Measurements from ENCODE around the gene EML4. TPM values are rescaled to one million over a fixed set of nuclear protein-coding genes. Genes with fewer than 3 reads are reported as not detected.
A peak's percentile ranks its signal among the peaks of the same experiment; 100 is the strongest.

EML4 gene
- total and polyA plus RNA-seq, 10 donors: 25.4 to 176 (median 88.2) TPM

DNA sequence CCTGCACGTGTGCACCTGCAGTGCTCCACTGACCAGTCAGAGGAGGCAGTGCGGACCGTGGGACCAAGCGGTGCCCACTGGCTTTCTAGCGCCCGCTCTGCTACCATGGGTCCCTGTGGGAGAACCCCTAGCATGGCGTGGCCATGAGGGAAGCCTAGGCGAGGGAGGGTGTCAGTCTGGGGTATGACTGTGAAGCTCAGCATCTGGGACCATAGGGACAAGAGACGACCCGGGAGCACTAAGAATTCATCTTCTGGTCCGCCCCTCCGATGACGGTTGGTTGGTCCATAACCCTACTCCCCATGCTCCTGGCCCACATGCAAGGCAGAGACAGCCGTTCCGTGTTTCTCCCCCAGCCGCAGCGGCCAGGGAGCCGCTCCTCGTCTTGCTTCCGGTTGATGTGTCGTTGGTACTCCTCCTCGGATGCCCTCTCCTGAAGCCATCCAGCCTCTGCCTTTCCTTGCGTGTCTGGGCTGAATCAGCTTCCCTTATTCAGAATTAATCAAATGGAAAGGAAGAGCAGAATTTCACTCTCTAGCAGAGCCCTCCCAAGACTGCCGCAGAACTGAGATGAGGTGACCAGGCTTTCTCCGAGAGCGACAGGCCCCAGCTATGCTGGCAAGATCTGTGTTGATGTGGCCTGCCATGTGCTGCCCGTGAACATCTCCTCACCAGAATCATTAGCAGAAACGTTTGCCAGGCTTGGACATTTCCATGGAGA, 168.9 kb downstream of the EML4 start:
- no peak for DNase-seq
- H3K27ac ChIP-seq: no peak overlapping the region
- peaks cover 0 to 90% (median 38%) of the 10 kb centered on the region in 6 donors for H3K36me3 ChIP-seq
- intact Hi-C loops (cut with DNase I; ENCODE audit: low total_unique reads): no loop called here
- TF ChIP-seq POLR2A (IDR thresholded peaks at IDR 0.05) (no peak), POLR2AphosphoS5 (IDR thresholded peaks at IDR 0.05) (peak; percentile 10 to 69 (median 31))
- no peak overlapping the region for H3K4me3 ChIP-seq
- H3K9me3 ChIP-seq: no peaks in the 10 kb centered on the region
- 95 to 98% (median 96%) methylated on average over 28 of the region's 28 CpGs for WGBS, 5 donors
- peaks cover 0 to 13% (median 8%) of the 10 kb centered on the region in 6 donors for H3K4me1 ChIP-seq
- no peaks in the 10 kb centered on the region for H3K27me3 ChIP-seq (replicated peaks in 1 of 7)

GRCh38 chr2:42338567-42339190, 169.5 kb downstream of the EML4 start:
- intact Hi-C loops (cut with DNase I; ENCODE audit: low total_unique reads): no loop called here
- TF ChIP-seq POLR2AphosphoS5 (IDR thresholded peaks at IDR 0.05) (peak in 1 of 3 donors; percentile 12), POLR2A (IDR thresholded peaks at IDR 0.05) (no peak)
- WGBS, 5 donors: 92 to 94% (median 93%) methylated on average over 13 of the region's 13 CpGs

DNA sequence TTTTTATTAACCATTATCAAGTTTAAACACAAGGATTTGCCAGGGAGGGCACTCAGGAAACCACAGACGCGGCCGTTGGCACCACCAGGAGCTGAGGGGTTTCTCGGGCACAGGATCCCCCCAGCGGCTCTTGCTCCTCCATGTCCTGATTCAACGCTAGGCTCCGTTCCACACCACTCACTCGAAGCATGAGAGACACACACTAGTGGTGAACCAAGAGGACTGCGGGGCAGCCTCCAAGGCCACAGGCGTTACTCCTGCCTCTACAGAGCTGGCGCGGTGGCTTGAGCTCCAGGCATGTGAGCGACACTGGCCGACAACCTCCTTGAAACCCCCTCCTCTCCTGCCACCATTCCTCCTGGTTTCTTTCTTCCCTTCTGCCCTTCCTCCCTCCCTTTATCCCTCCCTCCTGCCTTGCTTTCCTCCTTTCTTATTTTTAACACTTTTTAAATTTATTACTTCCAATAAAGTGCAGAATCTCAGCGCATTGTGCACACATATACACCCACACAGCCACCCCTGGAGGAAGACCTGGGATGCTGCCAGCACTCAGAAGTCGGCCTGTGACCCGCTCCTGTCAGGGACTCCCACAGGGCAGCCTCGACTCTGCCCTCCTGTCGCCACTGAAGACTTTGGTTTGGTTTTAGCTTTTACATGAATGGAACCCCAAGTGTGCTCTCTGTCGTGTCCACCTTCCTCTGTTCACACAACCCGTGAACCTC, 170.2 kb downstream of the EML4 start:
- H3K4me1 ChIP-seq: peaks cover 0 to 15% (median 9%) of the 10 kb centered on the region in 6 donors
- H3K27me3 ChIP-seq (replicated peaks in 1 of 7): no peaks in the 10 kb centered on the region
- TF ChIP-seq CTCF (IDR thresholded peaks at IDR 0.05 in 8 of 11, conservative IDR thresholded peaks at IDR 0.05 in 3 of 11) (no peak), POLR2AphosphoS5 (IDR thresholded peaks at IDR 0.05) (peak in 2 of 3 donors; percentile 10 to 52)
- no peak for DNase-seq
- no peak overlapping the region for H3K27ac ChIP-seq
- no peaks in the 10 kb centered on the region for H3K9me3 ChIP-seq
- H3K36me3 ChIP-seq: peaks cover 0 to 88% (median 25%) of the 10 kb centered on the region in 6 donors
- 86 to 91% (median 87%) methylated on average over 21 of the region's 21 CpGs for WGBS, 5 donors
- H3K4me3 ChIP-seq: no peak overlapping the region
- intact Hi-C loops (cut with DNase I; ENCODE audit: low total_unique reads): no loop called here

More at GRCh38 chr2:42338567-42339190, 169.5 kb downstream of the EML4 start:
- H3K9me3 ChIP-seq: no peaks in the 10 kb centered on the region
- no peaks in the 10 kb centered on the region for H3K27me3 ChIP-seq (replicated peaks in 1 of 7)
- H3K4me1 ChIP-seq: peaks cover 0 to 15% (median 9%) of the 10 kb centered on the region in 6 donors
- no peak overlapping the region for H3K27ac ChIP-seq
- H3K4me3 ChIP-seq: no peak overlapping the region
- DNase-seq: no peak
- peaks cover 0 to 90% (median 31%) of the 10 kb centered on the region in 6 donors for H3K36me3 ChIP-seq

- H3K9me3 ChIP-seq: no peaks in the 10 kb centered on the region
- H3K4me1 ChIP-seq: peaks cover 0 to 15% (median 9%) of the 10 kb centered on the region in 6 donors
- H3K27me3 ChIP-seq (replicated peaks in 1 of 7): no peaks in the 10 kb centered on the region
- DNase-seq: no peak
- no peak overlapping the region for H3K27ac ChIP-seq
- H3K36me3 ChIP-seq: peaks cover 0 to 88% (median 21%) of the 10 kb centered on the region in 6 donors
- intact Hi-C loops (cut with DNase I; ENCODE audit: low total_unique reads): no loop called here
- WGBS, 5 donors: 84 to 94% (median 90%) methylated on average over 21 to 23 of the region's 23 CpGs
- TF ChIP-seq CTCF (IDR thresholded peaks at IDR 0.05 in 8 of 11, conservative IDR thresholded peaks at IDR 0.05 in 3 of 11) (no peak), POLR2AphosphoS5 (IDR thresholded peaks at IDR 0.05) (peak in 2 of 3 donors; percentile 31 to 62)
- H3K4me3 ChIP-seq: no peak overlapping the region
Measured at GRCh38 chr2:42340045-42340937, 171.1 kb downstream of the EML4 start.

Measured in spleen (tissue), 11 donors.